GM11168 (cell line): Measurements from ENCODE around the gene ABCC6.
"Not testable (repeated sequence)": the region's sequence is repeated elsewhere in the genome, so short reads cannot be mapped to it uniquely, and the experiment has no call there.

Experiments
- in situ Hi-C: fragments of 300-500 bp; cut with MboI; formaldehyde crosslinking; loops from one replicate; pipeline ENCODE4 v1.12.0; 2022; ENCODE audit warnings: low sequenced_read_pairs; ENCODE audit not compliant: unreplicated experiment

ABCC6 gene

GRCh38 chr16:16222850-16223661, at the start of gene ABCC6:
ABCC6 (minus strand) TSS chr16:16223494; CDS start chr16:16223434, 60 bp downstream.
- in situ Hi-C loops: not testable (repeated sequence)

GRCh38 chr16:16272573-16273221, 49.4 kb upstream of the ABCC6 start:
- in situ Hi-C loops: not testable (repeated sequence)

GRCh38 chr16:16271658-16272057, 48.4 kb upstream of the ABCC6 start:
- in situ Hi-C loops: not testable (repeated sequence)

GRCh38 chr16:16268185-16268808, 45.0 kb upstream of the ABCC6 start:
- in situ Hi-C loops: not testable (repeated sequence)

- in situ Hi-C loops: not testable (repeated sequence)
Measured at GRCh38 chr16:16267708-16268107, 44.4 kb upstream of the ABCC6 start.

GRCh38 chr16:16265044-16265443, 41.8 kb upstream of the ABCC6 start:
- in situ Hi-C loops: not testable (repeated sequence)

- in situ Hi-C loops: not testable (repeated sequence)
Measured at GRCh38 chr16:16263947-16264346, 40.7 kb upstream of the ABCC6 start.

- in situ Hi-C loops: not testable (repeated sequence)
Measured at GRCh38 chr16:16262954-16263555, 39.8 kb upstream of the ABCC6 start.

GRCh38 chr16:16259971-16260370, 36.7 kb upstream of the ABCC6 start:
- in situ Hi-C loops: not testable (repeated sequence)

- in situ Hi-C loops: not testable (repeated sequence)
Measured at GRCh38 chr16:16258822-16259221, 35.5 kb upstream of the ABCC6 start.

- in situ Hi-C loops: not testable (repeated sequence)
Measured at GRCh38 chr16:16257301-16257923, 34.1 kb upstream of the ABCC6 start.

GRCh38 chr16:16252377-16252776, 29.1 kb upstream of the ABCC6 start:
- in situ Hi-C loops: not testable (repeated sequence)

- in situ Hi-C loops: loop anchor here (25.0 kb wide), 1 partner anchor 1412 kb away; the partner anchor contains the start of gene NOMO1
Measured at GRCh38 chr16:16249621-16250330, 26.5 kb upstream of the ABCC6 start.

- in situ Hi-C loops: loop anchor here (25.0 kb wide), 1 partner anchor 1410 kb away; the partner anchor contains the start of gene NOMO1
Measured at GRCh38 chr16:16247439-16247838, 24.1 kb upstream of the ABCC6 start.

- in situ Hi-C loops: loop anchor here (25.0 kb wide), 1 partner anchor 1409 kb away; the partner anchor contains the start of gene NOMO1
Measured at GRCh38 chr16:16246578-16247262, 23.4 kb upstream of the ABCC6 start.

- in situ Hi-C loops: loop anchor here (25.0 kb wide), 1 partner anchor 1407 kb away; the partner anchor contains the start of gene NOMO1
Measured at GRCh38 chr16:16243886-16244285, 20.6 kb upstream of the ABCC6 start.

- in situ Hi-C loops: loop anchor here (25.0 kb wide), 1 partner anchor 1403 kb away; the partner anchor contains the start of gene NOMO1
Measured at GRCh38 chr16:16240667-16241066, 17.4 kb upstream of the ABCC6 start.

- in situ Hi-C loops: loop anchor here (25.0 kb wide), 1 partner anchor 1400 kb away; the partner anchor contains the start of gene NOMO1
Measured at GRCh38 chr16:16237738-16238137, 14.4 kb upstream of the ABCC6 start.
